HT-29 (cell line): Measurements from ENCODE around the gene DNAAF6. TPM values are rescaled to one million over a fixed set of nuclear protein-coding genes. Genes with fewer than 3 reads are reported as not detected.
"Not testable (repeated sequence)": the region's sequence is repeated elsewhere in the genome, so short reads cannot be mapped to it uniquely, and the experiment has no call there.

ENCODE experiments used
- DNase-seq: peaks from one replicate; pipeline ENCODE4 v3.0.0-alpha.2; 2015; ENCODE audit warnings: low spot score
- total RNA-seq: library from RNA; depleted of rRNA; stranded (reverse); fragments of >200 nt; shearing (Covaris generic); gene quantifications from 2 replicates; pipeline ENCODE4 v1.2.3, GENCODE V29; 2014; rRNA removed

Gene DNAAF6
- not detected in 2 replicates for total RNA-seq

- DNase-seq, result peak; percentile 93
Observed at GRCh38 chrX:107205770-107206696, at the start of gene DNAAF6, which contains the start of gene NUP62CL. TSS of gene DNAAF6 (plus strand) at chrX:107206611. CDS start at chrX:107212876, 6,265 bp downstream. TSS of gene NUP62CL (minus strand) at chrX:107206433. CDS start at chrX:107175146, 31,287 bp downstream.

GRCh38 chrX:107157618-107158017 is 48.8 kb upstream of the DNAAF6 start:
- DNase-seq, result not testable (repeated sequence)

- no peak for DNase-seq
Observed at GRCh38 chrX:107167163-107167921, 39.1 kb upstream of the DNAAF6 start.

GRCh38 chrX:107168257-107168656 is 38.2 kb upstream of the DNAAF6 start:
- no peak for DNase-seq

GRCh38 chrX:107168712-107169111 is 37.7 kb upstream of the DNAAF6 start:
- no peak for DNase-seq

- no peak for DNase-seq
Observed at GRCh38 chrX:107171369-107172102, 34.9 kb upstream of the DNAAF6 start.

GRCh38 chrX:107197319-107197718 is 9.1 kb upstream of the DNAAF6 start:
- DNase-seq, result no peak

GRCh38 chrX:107198074-107198473 is 8.3 kb upstream of the DNAAF6 start:
- DNase-seq, result not testable (repeated sequence)

GRCh38 chrX:107199491-107199890 is 6.9 kb upstream of the DNAAF6 start:
- DNase-seq, result peak; percentile 11

- DNase-seq, result peak; percentile 86
Observed at GRCh38 chrX:107204068-107204605, 2.3 kb upstream of the DNAAF6 start.

- DNase-seq, result no peak
Observed at GRCh38 chrX:107206697-107207065, 270 bp downstream of the DNAAF6 start.

GRCh38 chrX:107207089-107207488 is 678 bp downstream of the DNAAF6 start:
- no peak for DNase-seq

- DNase-seq, result no peak
Observed at GRCh38 chrX:107207943-107208342, 1.5 kb downstream of the DNAAF6 start.

GRCh38 chrX:107213477-107213876 is 7.1 kb downstream of the DNAAF6 start:
- no peak for DNase-seq

- DNase-seq, result no peak
Observed at GRCh38 chrX:107226757-107227156, 20.3 kb downstream of the DNAAF6 start.

GRCh38 chrX:107227780-107228485 is 21.5 kb downstream of the DNAAF6 start:
- DNase-seq, result no peak

- DNase-seq, result no peak
Observed at GRCh38 chrX:107228486-107228819, 22.0 kb downstream of the DNAAF6 start.

GRCh38 chrX:107272431-107272921 is 66.1 kb downstream of the DNAAF6 start:
- DNase-seq, result no peak

- DNase-seq, result no peak
Observed at GRCh38 chrX:107273795-107274194, 67.4 kb downstream of the DNAAF6 start.

GRCh38 chrX:107288676-107289075 is 82.3 kb downstream of the DNAAF6 start:
- DNase-seq, result no peak

- DNase-seq, result no peak
Observed at GRCh38 chrX:107290019-107290418, 83.6 kb downstream of the DNAAF6 start.
